GM12878 (cell line): Measurements from ENCODE around the gene SIL1. TPM values are rescaled to one million over a fixed set of nuclear protein-coding genes. Genes with fewer than 3 reads are reported as not detected.

ENCODE experiments used
- ATAC-seq: fragments of 200-7000 bp; cut with Tn5 transposase; 3 replicates; pipeline ENCODE4 v1.9.1; 2020; ENCODE audit warnings: mild to moderate bottlenecking, moderate library complexity
- BruUV-seq: library from RNA; stranded (reverse); fragments of 400-500 nt; replicated peaks from 2 replicates; lab custom pipeline; 2021; lab: Mats Ljungman, UMichigan
- CTCF ChIA-PET: fragments of 300-600 bp; sonication (Branson Sonifier 250); formaldehyde crosslinking; extraction: SDS; loops from one replicate; lab custom pipeline; 2021; ENCODE audit warnings: inconsistent platforms; lab: Yijun Ruan, JAX
- POLR2A ChIA-PET: fragments of 350-600 bp; formaldehyde crosslinking; extraction: SDS; loops from one replicate; lab custom pipeline; 2021; ENCODE audit warnings: inconsistent platforms; lab: Charles Lee
- RAD21 ChIA-PET: fragments of 300-600 bp; sonication (Branson Sonifier 250); formaldehyde crosslinking; loops from one replicate; lab custom pipeline; 2023; ENCODE audit warnings: antibody characterized with exemption; ENCODE audit not compliant: unreplicated experiment; lab: Charles Lee
- SMC1A ChIA-PET: fragments of 300-600 bp; sonication (Branson Sonifier 250); formaldehyde crosslinking; loops from one replicate; lab custom pipeline; 2023; ENCODE audit not compliant: unreplicated experiment, uncharacterized antibody; lab: Charles Lee
- DNase-seq: peaks from one replicate; pipeline ENCODE4 v3.0.0-alpha.2; 2011; ENCODE audit warnings: low read depth, low spot score
- FAIRE-seq: peaks from 3 replicates; lab custom pipeline; 2011; peaks lifted over from hg19 to GRCh38; lab: Jason Lieb, UNC
- H2AFZ ChIP-seq: 2 replicates; pipeline ENCODE4 v1.6.0; 2011; ENCODE audit warnings: low read depth, low read length, control low read depth; ENCODE audit not compliant: control insufficient read depth
- H3K27ac ChIP-seq: 2 replicates; pipeline ENCODE4 v1.5.1; 2011; ENCODE audit warnings: control low read depth; ENCODE audit not compliant: control insufficient read depth, insufficient read depth
- H3K27me3 ChIP-seq, 2 experiments: replicated peaks in 1 of 2; 2 replicates each; pipeline versions ENCODE4 v1.6.0 to v1.6.1; 2011; ENCODE audit warnings: low read length in 1 of 2; ENCODE audit not compliant: control insufficient read depth in 2 of 2, insufficient read depth in 2 of 2
- H3K36me3 ChIP-seq, 2 experiments: 2 replicates each; pipeline ENCODE4 v1.5.1; 2011; ENCODE audit warnings: low read length in 1 of 2; ENCODE audit not compliant: control insufficient read depth in 2 of 2, insufficient read depth in 2 of 2
- H3K4me1 ChIP-seq: 2 replicates; pipeline ENCODE4 v1.6.1; 2011; ENCODE audit warnings: mild to moderate bottlenecking, low read length, moderate library complexity, mixed read lengths; ENCODE audit not compliant: control insufficient read depth, insufficient read depth
- H3K4me2 ChIP-seq: 2 replicates; pipeline ENCODE4 v1.6.0; 2011; ENCODE audit warnings: control low read depth; ENCODE audit not compliant: control insufficient read depth, insufficient read depth
- H3K4me3 ChIP-seq: fragments of 200-600 bp; sonication (generic); 2 replicates; pipeline ENCODE4 v1.5.1; 2016
- H3K79me2 ChIP-seq: 2 replicates; pipeline ENCODE4 v1.6.0; 2011; ENCODE audit warnings: low read length; ENCODE audit not compliant: control insufficient read depth, insufficient read depth
- H3K9ac ChIP-seq: 2 replicates; pipeline ENCODE4 v1.8.0; 2011; ENCODE audit warnings: low read length, control low read depth, mixed read lengths; ENCODE audit not compliant: control insufficient read depth, insufficient read depth
- H3K9me3 ChIP-seq: replicated peaks from 3 replicates; pipeline ENCODE4 v1.5.1; 2011; ENCODE audit warnings: mild to moderate bottlenecking, low read length; ENCODE audit not compliant: control insufficient read depth, insufficient read depth
- H4K20me1 ChIP-seq: 2 replicates; pipeline ENCODE4 v1.6.0; 2011; ENCODE audit not compliant: control insufficient read depth, insufficient read depth
- ATF7 ChIP-seq: fragments of 450-650 bp; IDR thresholded peaks from 2 replicates; pipeline ENCODE4 v1.6.1; 2016; ENCODE audit warnings: low read depth, mild to moderate bottlenecking
- E4F1 ChIP-seq: fragments of 450-650 bp; IDR thresholded peaks from 2 replicates; pipeline ENCODE4 v1.6.1; 2018; ENCODE audit warnings: borderline replicate concordance, mild to moderate bottlenecking; ENCODE audit not compliant: partially characterized antibody
- FOXM1 ChIP-seq: IDR thresholded peaks from 2 replicates; pipeline ENCODE4 v1.6.1; 2012; ENCODE audit warnings: low read depth, mild to moderate bottlenecking, inconsistent platforms, low read length, moderate library complexity
- GATAD2B ChIP-seq: fragments of 450-650 bp; conservative IDR thresholded peaks from 2 replicates; pipeline ENCODE4 v1.6.1; 2017; ENCODE audit warnings: low read depth, mild to moderate bottlenecking, moderate library complexity
- KLF5 ChIP-seq: fragments of 450-650 bp; IDR thresholded peaks from 2 replicates; pipeline ENCODE4 v1.6.1; 2014; ENCODE audit warnings: mild to moderate bottlenecking; ENCODE audit not compliant: partially characterized antibody
- LARP7 ChIP-seq: fragments of 450-650 bp; IDR thresholded peaks from 2 replicates; pipeline ENCODE4 v1.6.1; 2017; ENCODE audit warnings: mild to moderate bottlenecking
- POU2F2 ChIP-seq: IDR thresholded peaks from 3 replicates; pipeline ENCODE4 v1.6.1; 2011; ENCODE audit warnings: low read depth, mild to moderate bottlenecking, low read length, borderline replicate concordance
- RCOR1 ChIP-seq: conservative IDR thresholded peaks from 2 replicates; pipeline ENCODE4 v1.6.1; 2012; ENCODE audit warnings: low read depth, low read length, improper control_type of control experiment
- REST ChIP-seq: IDR thresholded peaks from 2 replicates; pipeline ENCODE4 v1.6.1; 2012; ENCODE audit warnings: mild to moderate bottlenecking, low read depth, low read length
- TAF1 ChIP-seq: IDR thresholded peaks from 2 replicates; pipeline ENCODE4 v1.6.1; 2011; ENCODE audit warnings: mild to moderate bottlenecking, low read depth, low read length, borderline replicate concordance
- TBL1XR1 ChIP-seq: IDR thresholded peaks from 2 replicates; pipeline ENCODE4 v1.6.1; 2012; ENCODE audit warnings: low read depth, low read length, improper control_type of control experiment
- ZNF592 ChIP-seq: fragments of 450-650 bp; IDR thresholded peaks from 2 replicates; pipeline ENCODE4 v1.6.1; 2017; ENCODE audit warnings: mild to moderate bottlenecking, moderate library complexity
- WGBS: methylation state at CpG from one replicate; pipeline ENCODE4 v1.1.6; 2016; ENCODE audit warnings: low lambda C conversion rate; ENCODE audit not compliant: insufficient replicate concordance, insufficient coverage; ENCODE audit errors: missing lambda C conversion rate; 5-methylcytosine and 5-hydroxymethylcytosine counted together
- in situ Hi-C: fragments of 300-500 bp; cut with MboI; formaldehyde crosslinking; loops from 9 replicates; pipeline ENCODE4 v1.14.3; 2018; ENCODE audit warnings: mixed read lengths
- intact Hi-C: fragments of 100-400 bp; cut with micrococcal nuclease; formaldehyde crosslinking; loops from one replicate; pipeline ENCODE4 v1.14.2; 2022; ENCODE audit not compliant: unreplicated experiment
- polyA plus RNA-seq, 11 experiments: library from polyadenylated mRNA; depleted of rRNA in 4 of 11; unstranded in 6 of 11; stranded (reverse) in 5 of 11; fragments of >200 nt; fragmentation: Nextera tagmentation in 4 of 11; fragmentation: Illumina TruSeq in 1 of 11; extraction: Ambion mirVana in 4 of 11; extraction: Trizol in 1 of 11; gene quantifications; 1 replicate in 1 of 11; 2 replicates in 10 of 11; pipeline versions ENCODE4 v1.2.1 to v1.2.3, GENCODE V29; 2011 to 2016; ENCODE audit warnings: inconsistent platforms in 2 of 11, missing spikeins in 2 of 11, low read depth in 1 of 11
- total RNA-seq, 4 experiments: library from RNA; depleted of rRNA in 3 of 4; stranded (reverse); fragments of >200 nt in 3 of 4; fragmentation: Illumina TruSeq in 1 of 4; extraction: Trizol in 1 of 4; gene quantifications; 2 replicates each; pipeline versions ENCODE4 v1.2.1 to v1.2.3, GENCODE V29; 2013 to 2021
- TF ChIP-seq, protein P1 (sequence below): fragments of 450-650 bp; IDR thresholded peaks from 2 replicates; pipeline ENCODE4 v1.6.1; 2016; ENCODE audit warnings: mild to moderate bottlenecking

Gene SIL1
- total and polyA plus RNA-seq, 10 of the 15 experiments (the other 5 are each of a cell fraction or from before 2014, with no cell fraction given): 4.1 to 49.8 (median 29.4) TPM

DNA sequence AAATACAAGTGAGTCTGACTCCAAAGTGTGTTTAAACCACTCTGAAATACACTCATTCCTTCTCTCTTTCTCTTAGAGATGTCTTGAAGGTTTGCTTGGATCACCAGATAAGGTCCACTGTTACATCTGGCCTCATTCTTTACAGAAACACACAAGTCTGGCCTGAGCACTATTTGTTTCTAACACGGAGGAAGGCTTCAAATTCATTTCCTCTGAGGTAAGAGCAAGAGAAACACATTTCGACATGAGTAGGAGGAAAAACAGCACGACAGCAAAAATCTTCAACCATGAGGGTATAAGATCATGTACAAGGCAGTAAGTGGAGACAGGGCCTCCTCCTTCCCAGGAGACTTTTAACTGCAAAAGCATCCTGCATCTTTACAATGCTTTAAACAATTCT lies 8.0 kb downstream of the SIL1 start:
- no peaks in the 10 kb centered on the region for H3K9me3 ChIP-seq
- SMC1A ChIA-PET: interaction anchor here (1.2 kb wide), 1 partner anchor 11 kb away, joined by 3 read pairs; no protein-coding TSS in a partner anchor
- CTCF ChIA-PET: no interaction called here
- RAD21 ChIA-PET: no interaction called here
- H3K4me2 ChIP-seq: no peak overlapping the region
- no TSS peak for BruUV-seq
- no peaks in the 10 kb centered on the region for H3K27me3 ChIP-seq
- H3K4me3 ChIP-seq: no peak overlapping the region
- no peak overlapping the region for H3K27ac ChIP-seq
- ATAC-seq (no peak), DNase-seq (no peak), FAIRE-seq (no peak)
- in situ Hi-C loops: no loop called here
- no peak overlapping the region for H3K9ac ChIP-seq
- peaks cover 11% of the 10 kb centered on the region for H3K4me1 ChIP-seq
- peaks cover 0 to 1% of the 10 kb centered on the region in 2 experiments; a peak in 3 of 4 replicates for H3K36me3 ChIP-seq
- no peaks in the 10 kb centered on the region for H4K20me1 ChIP-seq
- POLR2A ChIA-PET: no interaction called here
- no peak overlapping the region for H2AFZ ChIP-seq
- H3K79me2 ChIP-seq: peaks cover 23% of the 10 kb centered on the region
- intact Hi-C loops: no loop called here
- WGBS: 95% methylated on average over 3 of the region's 3 CpGs
- TF ChIP-seq, protein P1, sequence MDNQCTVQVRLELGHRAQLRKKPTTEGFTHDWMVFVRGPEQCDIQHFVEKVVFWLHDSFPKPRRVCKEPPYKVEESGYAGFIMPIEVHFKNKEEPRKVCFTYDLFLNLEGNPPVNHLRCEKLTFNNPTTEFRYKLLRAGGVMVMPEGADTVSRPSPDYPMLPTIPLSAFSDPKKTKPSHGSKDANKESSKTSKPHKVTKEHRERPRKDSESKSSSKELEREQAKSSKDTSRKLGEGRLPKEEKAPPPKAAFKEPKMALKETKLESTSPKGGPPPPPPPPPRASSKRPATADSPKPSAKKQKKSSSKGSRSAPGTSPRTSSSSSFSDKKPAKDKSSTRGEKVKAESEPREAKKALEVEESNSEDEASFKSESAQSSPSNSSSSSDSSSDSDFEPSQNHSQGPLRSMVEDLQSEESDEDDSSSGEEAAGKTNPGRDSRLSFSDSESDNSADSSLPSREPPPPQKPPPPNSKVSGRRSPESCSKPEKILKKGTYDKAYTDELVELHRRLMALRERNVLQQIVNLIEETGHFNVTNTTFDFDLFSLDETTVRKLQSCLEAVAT: no peak
- no peak for TF ChIP-seq FOXM1
- no peak for TF ChIP-seq TAF1
- no peak for TF ChIP-seq RCOR1
- no peak for TF ChIP-seq LARP7
- TF ChIP-seq ATF7: no peak
- TF ChIP-seq E4F1: no peak
- TF ChIP-seq POU2F2: no peak
- no peak for TF ChIP-seq GATAD2B
- TF ChIP-seq KLF5: no peak
- TF ChIP-seq REST: no peak
- TF ChIP-seq TBL1XR1: no peak
- TF ChIP-seq ZNF592: no peak
